ENCODE data around the gene SCYL3. TPM values are rescaled to one million over a fixed set of nuclear protein-coding genes. Genes with fewer than 3 reads are reported as not detected.
"Not testable (repeated sequence)": the region's sequence is repeated elsewhere in the genome, so short reads cannot be mapped to it uniquely, and the experiment has no call there.

SCYL3 gene
- polyA plus RNA-seq (ENCODE audit: insufficient read length in 4 of 4) = 10 to 100 TPM; 17.7 to 21.9 (median 19.8) TPM

DNA sequence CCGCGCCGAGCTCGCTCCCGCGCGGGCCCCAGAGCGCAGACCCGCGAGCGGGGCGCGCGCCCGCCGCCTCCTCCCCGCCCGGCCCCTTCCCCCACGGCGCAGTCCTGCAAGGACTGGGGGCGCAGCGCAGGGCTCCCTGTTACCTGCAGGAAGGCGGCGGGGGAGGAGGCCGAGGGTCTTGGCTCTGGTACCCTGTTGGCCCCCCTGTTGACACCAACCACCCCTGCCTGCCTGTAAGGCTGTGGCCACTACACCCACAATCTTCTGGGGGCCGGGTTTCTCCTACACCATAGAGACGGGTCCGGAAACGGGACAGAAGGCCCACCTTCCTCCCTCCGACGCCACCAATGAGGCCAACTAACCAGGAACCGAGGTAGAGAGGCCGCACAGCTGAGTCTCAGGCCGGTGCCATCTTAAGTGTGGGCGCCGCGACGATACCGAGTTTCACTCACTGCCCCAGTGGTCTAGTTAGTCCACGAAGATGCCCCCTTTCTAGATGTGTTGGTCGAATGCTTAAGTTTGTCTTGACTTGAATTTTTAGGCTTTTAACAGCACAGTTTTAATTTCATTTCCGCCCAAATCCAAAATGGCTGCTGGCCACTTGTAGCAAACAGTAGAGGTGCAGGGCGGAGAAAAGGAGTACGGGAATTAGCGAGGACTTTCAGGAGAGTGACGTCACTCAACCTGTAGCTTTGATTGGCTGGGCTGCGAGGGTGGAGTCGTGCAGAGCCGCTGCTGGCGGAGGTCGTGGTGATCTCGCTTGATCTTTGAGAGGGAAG lies at the start of gene SCYL3:
SCYL3 (minus strand) TSS at position 252 of the 779 bp plus-strand sequence. CDS start 5,056 bp downstream, outside the sequence.
- peak; percentile 94 to 97 (median 95) for DNase-seq (ENCODE audit: low read depth in 4 of 4, low spot score in 3 of 4)

DNA sequence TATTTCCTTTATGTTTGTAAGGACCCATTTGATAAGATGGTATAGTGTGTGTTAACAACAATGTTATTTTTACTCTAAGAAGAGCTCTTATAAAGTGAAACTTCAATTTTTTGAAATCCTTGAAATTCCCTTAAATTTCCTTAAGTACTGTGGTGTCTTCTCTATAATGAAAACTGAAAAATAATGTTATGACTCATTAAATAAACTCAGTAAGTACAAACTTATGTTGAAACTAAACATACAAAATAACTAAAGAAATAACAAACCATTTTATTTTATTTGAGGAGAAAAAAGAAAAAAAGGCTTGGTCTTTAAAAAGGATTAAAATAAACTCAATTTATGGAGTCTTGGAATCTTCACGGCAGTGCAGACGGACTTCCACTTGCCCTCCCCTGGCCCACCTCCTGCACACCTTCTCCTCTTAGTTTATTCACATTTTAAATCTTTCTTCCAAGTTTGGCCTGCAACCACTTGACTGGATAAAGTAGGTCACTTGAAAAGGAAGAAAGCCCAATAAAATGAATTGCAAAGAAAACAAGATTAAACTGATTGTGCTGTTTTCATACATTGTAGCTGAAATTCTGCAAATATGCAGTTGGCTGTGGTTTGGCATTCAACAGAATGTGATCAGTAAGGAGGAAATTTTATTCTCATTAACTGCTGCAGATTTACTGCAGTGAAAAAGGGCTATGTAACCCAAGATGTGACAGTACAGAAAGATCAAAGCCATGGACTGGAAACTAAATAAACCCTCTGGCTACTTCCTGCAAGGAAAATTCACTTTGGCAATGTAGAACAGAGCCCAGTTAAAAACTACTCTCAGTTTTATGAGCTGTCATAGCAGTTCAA lies 48.5 kb upstream of the SCYL3 start:
- peak in 2 of 4 donors; percentile 44 to 49 for DNase-seq (ENCODE audit: low read depth in 4 of 4, low spot score in 3 of 4)

GRCh38 chr1:169933984-169934725 lies 40.5 kb upstream of the SCYL3 start:
- peak in 1 of 4 donors; percentile 28 for DNase-seq (ENCODE audit: low read depth in 4 of 4, low spot score in 3 of 4)

DNA sequence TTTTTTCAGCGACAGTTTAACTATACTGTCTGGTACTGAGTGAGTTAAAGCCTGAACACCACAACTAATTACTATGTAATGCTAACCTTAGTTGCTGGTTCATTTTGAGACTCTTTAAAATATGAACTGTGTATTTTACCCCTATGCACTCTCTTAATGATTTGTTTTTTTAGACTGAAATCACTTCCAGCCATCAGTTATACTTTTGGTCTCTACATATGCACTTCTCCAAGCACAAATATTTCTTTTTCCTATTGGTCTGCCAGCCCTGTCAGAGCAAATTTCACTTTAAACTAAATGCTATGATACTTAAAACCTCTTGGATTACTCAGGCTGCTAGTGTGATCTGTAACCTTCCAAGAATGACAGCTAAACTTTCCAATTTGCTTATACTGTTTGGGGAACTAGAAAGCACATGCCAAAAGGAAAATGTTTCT lies 38.1 kb upstream of the SCYL3 start:
- no peak for DNase-seq (ENCODE audit: low read depth in 4 of 4, low spot score in 3 of 4)

DNA sequence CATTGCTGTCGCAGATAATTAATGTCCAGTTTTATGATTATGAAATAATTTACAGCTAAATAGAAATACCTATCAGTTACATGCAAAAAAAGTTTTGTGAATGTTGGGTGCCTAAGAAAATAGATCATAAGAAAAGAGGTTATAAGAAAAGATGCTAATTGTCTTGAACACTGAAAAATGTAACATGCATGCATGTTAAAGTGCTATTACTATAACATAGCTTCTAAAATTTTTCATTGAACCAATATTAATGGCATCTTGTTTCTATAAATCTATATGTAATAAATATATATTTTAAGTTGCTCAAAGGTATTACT lies 35.5 kb upstream of the SCYL3 start:
- no peak for DNase-seq (ENCODE audit: low read depth in 4 of 4, low spot score in 3 of 4)

DNA sequence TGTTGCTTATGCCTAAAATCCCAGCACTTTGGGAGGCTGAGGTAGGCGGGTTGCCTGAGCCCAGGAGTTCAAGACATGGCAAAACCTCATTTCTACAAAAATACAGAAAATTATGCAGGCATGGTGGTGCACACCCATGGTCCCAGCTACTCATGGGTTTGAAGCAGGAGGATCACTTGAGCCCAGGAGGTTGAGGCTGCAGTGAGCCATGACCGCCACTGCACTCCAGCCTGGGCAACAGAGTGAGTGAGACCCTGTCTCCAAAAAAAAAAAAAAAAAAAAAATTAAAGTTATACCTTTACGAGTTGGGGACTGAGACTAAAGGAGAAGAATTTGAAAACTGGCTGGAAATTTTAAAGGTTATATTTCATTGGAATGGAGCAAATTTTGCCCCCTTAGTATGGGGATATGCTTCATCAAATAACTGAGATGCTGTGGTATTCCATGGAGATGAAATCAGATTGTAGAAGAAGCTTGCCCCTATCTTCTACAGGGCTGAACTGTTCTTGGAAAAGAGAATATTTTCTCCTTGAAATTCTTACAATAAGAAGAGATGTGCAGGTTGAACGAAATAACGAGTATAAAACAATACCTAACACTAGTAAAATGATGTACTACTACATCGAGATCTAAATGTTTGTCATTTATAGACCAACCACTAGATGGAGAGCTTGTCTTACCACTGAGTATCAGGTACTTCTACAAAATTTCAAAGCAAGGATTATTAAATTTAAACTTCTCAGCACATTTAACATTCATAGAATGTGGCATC lies 34.9 kb upstream of the SCYL3 start:
- DNase-seq (ENCODE audit: low read depth in 4 of 4, low spot score in 3 of 4) = peak in 2 of 4 donors; percentile 28 to 30

- no peak for DNase-seq (ENCODE audit: low read depth in 4 of 4, low spot score in 3 of 4)
These were observed 32.1 kb upstream of the SCYL3 start for GRCh38 chr1:169925505-169926482.

DNA sequence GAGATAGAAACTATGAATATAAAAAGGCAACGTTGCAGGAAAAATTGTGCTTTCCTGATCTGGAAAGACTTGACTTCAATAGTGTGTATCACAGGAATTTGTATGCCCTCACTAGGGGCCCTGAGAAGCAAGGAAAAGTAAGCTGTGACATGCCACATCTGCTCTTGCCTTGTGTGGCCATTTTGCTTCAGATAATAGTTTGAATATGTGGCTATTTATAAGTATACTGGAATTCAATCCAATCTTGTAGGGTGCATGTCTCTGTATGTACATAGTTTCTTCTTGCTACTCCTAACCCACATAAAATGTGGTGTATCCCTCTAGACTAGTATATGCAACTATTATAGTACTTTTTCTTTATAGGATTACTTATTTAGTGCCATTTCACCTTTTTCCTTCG lies 31.1 kb upstream of the SCYL3 start:
- no peak for DNase-seq (ENCODE audit: low read depth in 4 of 4, low spot score in 3 of 4)

- no peak for DNase-seq (ENCODE audit: low read depth in 4 of 4, low spot score in 3 of 4)
These were observed 30.4 kb upstream of the SCYL3 start for GRCh38 chr1:169924063-169924462.

DNA sequence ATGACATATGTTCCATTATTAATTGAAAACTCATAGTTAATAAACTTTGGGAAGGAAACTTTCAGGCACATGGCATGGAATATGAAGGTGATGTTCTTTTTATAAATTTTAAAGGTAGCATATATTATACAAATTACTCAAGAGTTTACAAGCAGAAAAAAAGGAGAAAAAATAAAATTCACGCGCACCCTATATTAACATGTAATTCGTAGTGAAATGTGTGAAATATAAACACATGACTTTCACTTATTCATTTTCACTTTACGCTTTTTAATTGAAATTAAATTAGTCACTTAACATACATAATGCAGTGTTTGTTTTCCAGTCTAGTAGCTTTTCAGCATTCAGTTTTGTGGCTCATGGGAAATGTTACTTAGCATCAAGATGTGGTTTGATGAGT lies 27.4 kb upstream of the SCYL3 start:
- DNase-seq (ENCODE audit: low read depth in 4 of 4, low spot score in 3 of 4) = no peak

DNA sequence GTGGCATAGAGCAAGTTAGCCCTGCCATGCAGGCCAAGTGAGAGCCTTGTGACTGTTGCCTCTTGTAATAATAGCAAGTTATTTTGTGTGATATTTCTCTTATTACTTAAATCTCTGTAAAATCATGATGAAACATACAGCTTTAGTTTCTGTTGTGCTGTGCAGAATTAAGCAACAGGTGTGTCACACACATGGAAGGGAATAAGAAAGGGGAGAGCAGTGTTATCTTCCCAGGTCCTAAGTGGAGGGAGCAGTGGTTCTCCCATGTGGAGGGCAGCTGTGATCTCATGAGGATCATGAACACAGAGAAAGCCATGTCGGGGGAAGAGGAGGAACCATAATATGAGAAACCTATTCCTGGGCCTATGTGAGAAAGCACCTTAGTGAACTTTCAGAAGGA lies 25.2 kb upstream of the SCYL3 start:
- no peak for DNase-seq (ENCODE audit: low read depth in 4 of 4, low spot score in 3 of 4)

GRCh38 chr1:169918220-169918619 lies 24.5 kb upstream of the SCYL3 start:
- not testable (repeated sequence) for DNase-seq (ENCODE audit: low read depth in 4 of 4, low spot score in 3 of 4)

GRCh38 chr1:169915150-169915549 lies 21.5 kb upstream of the SCYL3 start:
- DNase-seq (ENCODE audit: low read depth in 4 of 4, low spot score in 3 of 4) = no peak

DNA sequence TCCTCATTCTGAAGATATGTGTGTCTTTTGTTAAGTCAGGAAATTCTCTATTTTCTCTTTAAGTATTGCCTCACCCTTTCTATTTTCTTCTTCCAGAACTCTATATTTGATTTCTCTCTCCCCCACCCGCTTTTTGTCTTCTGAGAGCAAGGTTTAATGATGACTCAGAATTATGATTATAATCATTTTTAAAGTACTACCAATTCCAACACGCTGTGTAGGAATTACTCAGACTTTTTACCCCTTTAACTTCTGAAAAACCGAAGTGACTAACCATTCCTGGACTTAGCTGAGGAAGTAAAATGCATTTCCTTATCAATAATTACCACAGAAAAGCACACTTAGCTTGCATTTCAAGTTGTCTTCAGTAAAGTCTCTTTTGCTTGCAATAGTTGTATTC lies 20.8 kb upstream of the SCYL3 start:
- DNase-seq (ENCODE audit: low read depth in 4 of 4, low spot score in 3 of 4) = no peak

- DNase-seq (ENCODE audit: low read depth in 4 of 4, low spot score in 3 of 4) = no peak
These were observed 15.8 kb upstream of the SCYL3 start for GRCh38 chr1:169909499-169909898.

DNA sequence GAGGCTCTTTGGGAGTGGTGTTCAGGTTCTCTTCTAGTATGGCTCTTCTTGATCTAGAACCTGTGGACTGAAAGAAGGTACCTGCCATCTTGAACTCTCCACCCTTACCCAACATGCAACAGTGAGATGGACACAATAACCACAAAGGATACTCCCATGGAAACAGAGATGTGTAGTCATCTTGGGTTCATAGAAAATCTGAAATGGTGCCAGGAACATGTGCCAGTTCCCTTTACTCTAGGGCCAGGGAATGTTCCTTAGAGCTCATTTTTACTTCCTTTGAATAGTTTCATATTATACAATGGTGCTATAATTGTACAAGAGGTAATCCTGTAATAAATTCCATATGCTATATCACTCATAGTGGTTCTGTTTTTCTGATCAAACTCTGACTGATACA lies 13.2 kb upstream of the SCYL3 start:
- no peak for DNase-seq (ENCODE audit: low read depth in 4 of 4, low spot score in 3 of 4)

- DNase-seq (ENCODE audit: low read depth in 4 of 4, low spot score in 3 of 4) = no peak
These were observed 11.1 kb upstream of the SCYL3 start for GRCh38 chr1:169904834-169905233.

DNA sequence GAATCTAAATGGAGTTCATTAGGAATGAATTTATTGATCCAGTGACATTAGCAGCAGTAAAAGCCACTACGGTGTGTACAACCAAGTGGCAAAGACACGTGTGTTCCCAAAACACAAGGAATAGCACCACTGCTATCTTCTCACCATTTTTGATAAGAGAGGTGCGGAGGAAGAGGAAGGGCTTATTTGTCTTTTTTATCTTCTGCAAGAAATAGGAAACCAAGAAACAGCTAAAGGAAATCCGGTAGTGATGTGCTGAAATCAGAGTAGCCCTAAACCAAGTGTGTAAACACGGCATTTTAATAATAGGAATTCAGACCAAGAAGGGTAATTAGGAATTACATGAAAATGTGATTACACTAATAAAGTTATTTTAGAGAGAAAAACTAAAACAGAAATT lies 9.1 kb upstream of the SCYL3 start:
- DNase-seq (ENCODE audit: low read depth in 4 of 4, low spot score in 3 of 4) = no peak

- no peak for DNase-seq (ENCODE audit: low read depth in 4 of 4, low spot score in 3 of 4)
These were observed 7.4 kb upstream of the SCYL3 start for GRCh38 chr1:169901115-169901514.

Data from right renal pelvis (tissue), 4 donors.